GM23338 (cell line): ENCODE data around the gene CPB1. TPM values are rescaled to one million over a fixed set of nuclear protein-coding genes. Genes with fewer than 3 reads are reported as not detected.

ENCODE experiments used
- ATAC-seq: fragments of 200-7000 bp; cut with Tn5 transposase; 3 replicates; pipeline ENCODE4 v1.9.1; 2020
- DNase-seq: peaks from one replicate; pipeline ENCODE4 v3.0.0-alpha.2; 2015; ENCODE audit warnings: low spot score
- H2AFZ ChIP-seq: fragments of 200-600 bp; sonication (generic); 2 replicates; pipeline ENCODE4 v1.8.0; 2016; ENCODE audit warnings: antibody characterized with exemption, mild to moderate bottlenecking, moderate library complexity
- H3F3A ChIP-seq: fragments of 200-600 bp; sonication (generic); replicated peaks from 2 replicates; pipeline ENCODE4 v1.8.0; 2017; ENCODE audit warnings: antibody characterized with exemption, mixed run types, low read depth
- H3K27ac ChIP-seq: fragments of 200-600 bp; sonication (generic); 2 replicates; pipeline ENCODE4 v1.6.1; 2016; ENCODE audit warnings: low read depth
- H3K27me3 ChIP-seq: fragments of 200-600 bp; sonication (generic); 2 replicates; pipeline ENCODE4 v1.8.0; 2016; ENCODE audit warnings: mild to moderate bottlenecking, mixed run types, moderate library complexity; ENCODE audit not compliant: insufficient read depth
- H3K36me3 ChIP-seq: fragments of 200-600 bp; sonication (generic); 2 replicates; pipeline ENCODE4 v1.8.0; 2016; ENCODE audit warnings: mild to moderate bottlenecking; ENCODE audit not compliant: insufficient read depth
- H3K4me1 ChIP-seq: fragments of 200-600 bp; sonication (generic); 2 replicates; pipeline ENCODE4 v1.8.0; 2016; ENCODE audit warnings: mild to moderate bottlenecking, moderate library complexity; ENCODE audit not compliant: insufficient read depth
- H3K4me2 ChIP-seq: fragments of 200-600 bp; sonication (generic); 2 replicates; pipeline ENCODE4 v1.7.1; 2017; ENCODE audit warnings: mixed run types
- H3K4me3 ChIP-seq: fragments of 200-600 bp; sonication (generic); 2 replicates; pipeline ENCODE4 v1.6.1; 2016; ENCODE audit warnings: mixed run types
- H3K79me2 ChIP-seq: fragments of 200-600 bp; sonication (generic); replicated peaks from 2 replicates; pipeline ENCODE4 v1.8.0; 2017; ENCODE audit warnings: mild to moderate bottlenecking; ENCODE audit not compliant: insufficient read depth
- H3K9me2 ChIP-seq: fragments of 200-600 bp; sonication (generic); 2 replicates; pipeline ENCODE4 v1.8.0; 2017; ENCODE audit not compliant: insufficient read depth
- H4K20me1 ChIP-seq: fragments of 200-600 bp; sonication (generic); replicated peaks from 2 replicates; pipeline ENCODE4 v1.8.0; 2017; ENCODE audit warnings: mild to moderate bottlenecking; ENCODE audit not compliant: insufficient read depth
- H3K27ac Mint-ChIP-seq: 2 replicates; pipeline ENCODE4 v1.8.0; 2020; ENCODE audit warnings: inconsistent platforms, mild to moderate bottlenecking, moderate library complexity, mixed read lengths
- H3K27me3 Mint-ChIP-seq: 3 replicates; pipeline ENCODE4 v1.8.0; 2022; ENCODE audit warnings: low read depth, mild to moderate bottlenecking, moderate library complexity, mixed read lengths, inconsistent platforms; ENCODE audit not compliant: insufficient read depth, poor library complexity
- H3K36me3 Mint-ChIP-seq: 3 replicates; pipeline ENCODE4 v1.8.0; 2021; ENCODE audit warnings: low read depth, mild to moderate bottlenecking, inconsistent platforms, moderate library complexity, mixed read lengths
- H3K4me1 Mint-ChIP-seq: 3 replicates; pipeline ENCODE4 v1.8.0; 2020; ENCODE audit warnings: mild to moderate bottlenecking, inconsistent platforms, mixed read lengths
- H3K4me3 Mint-ChIP-seq: 3 replicates; pipeline ENCODE4 v1.8.0; 2021; ENCODE audit warnings: moderate library complexity, mild to moderate bottlenecking, inconsistent platforms, mixed read lengths
- H3K9me3 Mint-ChIP-seq: 3 replicates; pipeline ENCODE4 v1.8.0; 2020; ENCODE audit warnings: moderate library complexity, mild to moderate bottlenecking, inconsistent platforms, mixed read lengths
- CREB1 ChIP-seq: fragments of 250-450 bp; sonication (Bioruptor Pico); IDR thresholded peaks from 2 replicates; pipeline ENCODE4 v1.5.0; 2020; ENCODE audit warnings: low read depth, mild to moderate bottlenecking, moderate library complexity
- EZH2 ChIP-seq: fragments of 200-600 bp; sonication (generic); IDR thresholded peaks from one replicate; pipeline ENCODE4 v1.8.0; 2017; ENCODE audit warnings: antibody characterized with exemption, mild to moderate bottlenecking, low read depth; ENCODE audit not compliant: unreplicated experiment
- EZH2phosphoT487 ChIP-seq: fragments of 200-600 bp; sonication (generic); IDR thresholded peaks from one replicate; pipeline ENCODE4 v1.8.1; 2018; ENCODE audit warnings: antibody characterized with exemption; ENCODE audit not compliant: unreplicated experiment
- JUNB ChIP-seq: IDR thresholded peaks from one replicate; pipeline ENCODE4 v1.6.1; 2016; ENCODE audit warnings: antibody characterized with exemption; ENCODE audit not compliant: unreplicated experiment
- NANOG ChIP-seq: IDR thresholded peaks from 2 replicates; pipeline ENCODE4 v1.6.1; 2016; ENCODE audit warnings: antibody characterized with exemption, borderline replicate concordance
- POLR2AphosphoS5 ChIP-seq: IDR thresholded peaks from 2 replicates; pipeline ENCODE4 v1.6.1; 2016; ENCODE audit warnings: antibody characterized with exemption, low read depth
- STAT1 ChIP-seq: IDR thresholded peaks from one replicate; pipeline ENCODE4 v1.6.1; 2016; ENCODE audit warnings: antibody characterized with exemption; ENCODE audit not compliant: unreplicated experiment
- ZNF114 ChIP-seq: fragments of 250-450 bp; sonication (Bioruptor Pico); IDR thresholded peaks from 2 replicates; pipeline ENCODE4 v1.5.0; 2020; ENCODE audit warnings: mild to moderate bottlenecking, moderate library complexity
- ZNF331 ChIP-seq: fragments of 250-450 bp; sonication (Bioruptor Pico); IDR thresholded peaks from 2 replicates; pipeline ENCODE4 v1.5.0; 2020; ENCODE audit warnings: low read depth, mild to moderate bottlenecking, moderate library complexity
- ZNF462 ChIP-seq: fragments of 250-450 bp; sonication (Bioruptor Pico); IDR thresholded peaks from 2 replicates; pipeline ENCODE4 v1.5.0; 2020; ENCODE audit warnings: mild to moderate bottlenecking, moderate library complexity
- polyA plus RNA-seq: library from polyadenylated mRNA; unstranded; fragments of >200 nt; fragmentation: Nextera tagmentation; extraction: Ambion mirVana; gene quantifications from 2 replicates; pipeline ENCODE4 v1.2.1, GENCODE V29; 2016
- total RNA-seq: library from RNA; depleted of rRNA; stranded (reverse); fragments of >200 nt; shearing (Covaris generic); gene quantifications from 2 replicates; pipeline ENCODE4 v1.2.3, GENCODE V29; 2014
- TF ChIP-seq, protein P1 (sequence below), 2 experiments: fragments of 200-600 bp in 1 of 2; sonication (generic) in 1 of 2; conservative IDR thresholded peaks; 2 replicates each; pipeline versions ENCODE4 v1.5.1 to v1.6.1; 2016 to 2017; ENCODE audit warnings: antibody characterized with exemption in 2 of 2, low read depth in 2 of 2, mild to moderate bottlenecking in 2 of 2, moderate library complexity in 1 of 2
- TF ChIP-seq, protein P2 (sequence below): IDR thresholded peaks from 2 replicates; pipeline ENCODE4 v1.6.1; 2016; ENCODE audit warnings: antibody characterized with exemption
- TF ChIP-seq, protein P3 (sequence below): IDR thresholded peaks from one replicate; pipeline ENCODE4 v1.6.1; 2018; ENCODE audit warnings: antibody characterized with exemption; ENCODE audit not compliant: unreplicated experiment

Gene CPB1
- total and polyA plus RNA-seq, 2 experiments from 2014 or later: not detected

- H3K9me2 ChIP-seq: no peaks in the 10 kb centered on the region
- H3K36me3 ChIP-seq: no peaks in the 10 kb centered on the region
- H3K27ac ChIP-seq: no peak overlapping the region
- H3K27ac Mint-ChIP-seq: no peak overlapping the region
- no peaks in the 10 kb centered on the region for H3K4me1 ChIP-seq
- no peak overlapping the region for H2AFZ ChIP-seq
- TF ChIP-seq, protein P1, sequence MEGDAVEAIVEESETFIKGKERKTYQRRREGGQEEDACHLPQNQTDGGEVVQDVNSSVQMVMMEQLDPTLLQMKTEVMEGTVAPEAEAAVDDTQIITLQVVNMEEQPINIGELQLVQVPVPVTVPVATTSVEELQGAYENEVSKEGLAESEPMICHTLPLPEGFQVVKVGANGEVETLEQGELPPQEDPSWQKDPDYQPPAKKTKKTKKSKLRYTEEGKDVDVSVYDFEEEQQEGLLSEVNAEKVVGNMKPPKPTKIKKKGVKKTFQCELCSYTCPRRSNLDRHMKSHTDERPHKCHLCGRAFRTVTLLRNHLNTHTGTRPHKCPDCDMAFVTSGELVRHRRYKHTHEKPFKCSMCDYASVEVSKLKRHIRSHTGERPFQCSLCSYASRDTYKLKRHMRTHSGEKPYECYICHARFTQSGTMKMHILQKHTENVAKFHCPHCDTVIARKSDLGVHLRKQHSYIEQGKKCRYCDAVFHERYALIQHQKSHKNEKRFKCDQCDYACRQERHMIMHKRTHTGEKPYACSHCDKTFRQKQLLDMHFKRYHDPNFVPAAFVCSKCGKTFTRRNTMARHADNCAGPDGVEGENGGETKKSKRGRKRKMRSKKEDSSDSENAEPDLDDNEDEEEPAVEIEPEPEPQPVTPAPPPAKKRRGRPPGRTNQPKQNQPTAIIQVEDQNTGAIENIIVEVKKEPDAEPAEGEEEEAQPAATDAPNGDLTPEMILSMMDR (conservative IDR thresholded peaks at IDR 0.05; ENCODE audit: low read depth in 2 of 2): no peak
- TF ChIP-seq ZNF114 (CRISPR knock-in tag) (no peak), ZNF331 (CRISPR knock-in tag) (no peak), CREB1 (CRISPR knock-in tag) (no peak), ZNF462 (CRISPR knock-in tag) (no peak), EZH2phosphoT487 (no peak), STAT1 (no peak), EZH2 (no peak), NANOG (no peak), POLR2AphosphoS5 (no peak), JUNB (no peak)
- TF ChIP-seq, protein P2, sequence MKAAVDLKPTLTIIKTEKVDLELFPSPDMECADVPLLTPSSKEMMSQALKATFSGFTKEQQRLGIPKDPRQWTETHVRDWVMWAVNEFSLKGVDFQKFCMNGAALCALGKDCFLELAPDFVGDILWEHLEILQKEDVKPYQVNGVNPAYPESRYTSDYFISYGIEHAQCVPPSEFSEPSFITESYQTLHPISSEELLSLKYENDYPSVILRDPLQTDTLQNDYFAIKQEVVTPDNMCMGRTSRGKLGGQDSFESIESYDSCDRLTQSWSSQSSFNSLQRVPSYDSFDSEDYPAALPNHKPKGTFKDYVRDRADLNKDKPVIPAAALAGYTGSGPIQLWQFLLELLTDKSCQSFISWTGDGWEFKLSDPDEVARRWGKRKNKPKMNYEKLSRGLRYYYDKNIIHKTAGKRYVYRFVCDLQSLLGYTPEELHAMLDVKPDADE: no peak
- TF ChIP-seq, protein P3, sequence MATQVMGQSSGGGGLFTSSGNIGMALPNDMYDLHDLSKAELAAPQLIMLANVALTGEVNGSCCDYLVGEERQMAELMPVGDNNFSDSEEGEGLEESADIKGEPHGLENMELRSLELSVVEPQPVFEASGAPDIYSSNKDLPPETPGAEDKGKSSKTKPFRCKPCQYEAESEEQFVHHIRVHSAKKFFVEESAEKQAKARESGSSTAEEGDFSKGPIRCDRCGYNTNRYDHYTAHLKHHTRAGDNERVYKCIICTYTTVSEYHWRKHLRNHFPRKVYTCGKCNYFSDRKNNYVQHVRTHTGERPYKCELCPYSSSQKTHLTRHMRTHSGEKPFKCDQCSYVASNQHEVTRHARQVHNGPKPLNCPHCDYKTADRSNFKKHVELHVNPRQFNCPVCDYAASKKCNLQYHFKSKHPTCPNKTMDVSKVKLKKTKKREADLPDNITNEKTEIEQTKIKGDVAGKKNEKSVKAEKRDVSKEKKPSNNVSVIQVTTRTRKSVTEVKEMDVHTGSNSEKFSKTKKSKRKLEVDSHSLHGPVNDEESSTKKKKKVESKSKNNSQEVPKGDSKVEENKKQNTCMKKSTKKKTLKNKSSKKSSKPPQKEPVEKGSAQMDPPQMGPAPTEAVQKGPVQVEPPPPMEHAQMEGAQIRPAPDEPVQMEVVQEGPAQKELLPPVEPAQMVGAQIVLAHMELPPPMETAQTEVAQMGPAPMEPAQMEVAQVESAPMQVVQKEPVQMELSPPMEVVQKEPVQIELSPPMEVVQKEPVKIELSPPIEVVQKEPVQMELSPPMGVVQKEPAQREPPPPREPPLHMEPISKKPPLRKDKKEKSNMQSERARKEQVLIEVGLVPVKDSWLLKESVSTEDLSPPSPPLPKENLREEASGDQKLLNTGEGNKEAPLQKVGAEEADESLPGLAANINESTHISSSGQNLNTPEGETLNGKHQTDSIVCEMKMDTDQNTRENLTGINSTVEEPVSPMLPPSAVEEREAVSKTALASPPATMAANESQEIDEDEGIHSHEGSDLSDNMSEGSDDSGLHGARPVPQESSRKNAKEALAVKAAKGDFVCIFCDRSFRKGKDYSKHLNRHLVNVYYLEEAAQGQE: no peak
- H3K4me3 Mint-ChIP-seq: no peak overlapping the region
- H3K27me3 Mint-ChIP-seq: peaks cover 2% of the 10 kb centered on the region
- no peaks in the 10 kb centered on the region for H3K79me2 ChIP-seq
- no peaks in the 10 kb centered on the region for H3K27me3 ChIP-seq
- no peaks in the 10 kb centered on the region for H3K9me3 Mint-ChIP-seq
- H3K4me1 Mint-ChIP-seq: no peaks in the 10 kb centered on the region
- no peak for ATAC-seq
- H3K4me3 ChIP-seq: no peak overlapping the region
- no peaks in the 10 kb centered on the region for H4K20me1 ChIP-seq
- no peaks in the 10 kb centered on the region for H3K36me3 Mint-ChIP-seq
- DNase-seq: no peak
- no peak overlapping the region for H3K4me2 ChIP-seq
- no peaks in the 10 kb centered on the region for H3F3A ChIP-seq
Measured at GRCh38 chr3:148878095-148878494, 50.5 kb downstream of the CPB1 start.
